GM21367 (cell line): Measurements from ENCODE around the gene NCAPD2.
"Not testable (repeated sequence)": the region's sequence is repeated elsewhere in the genome, so short reads cannot be mapped to it uniquely, and the experiment has no call there.

Experiments
- ATAC-seq: cut with Tn5 transposase; IDR thresholded peaks from one replicate; pipeline ENCODE4 v1.9.1; 2021; ENCODE audit not compliant: unreplicated experiment

NCAPD2 gene

GRCh38 chr12:6489449-6489848, 4.5 kb upstream of the NCAPD2 start:
- ATAC-seq, result no peak

GRCh38 chr12:6490673-6491072, 3.2 kb upstream of the NCAPD2 start:
- not testable (repeated sequence) for ATAC-seq

GRCh38 chr12:6492838-6493496, 935 bp upstream of the NCAPD2 start, which contains the start of gene MRPL51:
TSS of gene MRPL51 (minus strand) at chr12:6493262. CDS start at chr12:6493136, 126 bp downstream.
- peak; percentile 45 for ATAC-seq

GRCh38 chr12:6494258-6494743, 399 bp downstream of the NCAPD2 start:
- no peak for ATAC-seq

- ATAC-seq, result no peak
Measured at GRCh38 chr12:6494968-6495367, 1.1 kb downstream of the NCAPD2 start.

GRCh38 chr12:6497291-6497690, 3.4 kb downstream of the NCAPD2 start:
- ATAC-seq, result not testable (repeated sequence)

GRCh38 chr12:6500466-6500865, 6.6 kb downstream of the NCAPD2 start:
- ATAC-seq, result no peak

GRCh38 chr12:6507102-6507998, 13.4 kb downstream of the NCAPD2 start:
- ATAC-seq, result no peak

GRCh38 chr12:6508087-6508486, 14.2 kb downstream of the NCAPD2 start:
- ATAC-seq, result no peak

- no peak for ATAC-seq
Measured at GRCh38 chr12:6520186-6520585, 26.3 kb downstream of the NCAPD2 start.

- ATAC-seq, result no peak
Measured at GRCh38 chr12:6522193-6522592, 28.3 kb downstream of the NCAPD2 start.

GRCh38 chr12:6523708-6524107, 29.8 kb downstream of the NCAPD2 start:
- no peak for ATAC-seq

GRCh38 chr12:6524648-6525047, 30.7 kb downstream of the NCAPD2 start:
- ATAC-seq, result no peak

- no peak for ATAC-seq
Measured at GRCh38 chr12:6526201-6526600, 32.3 kb downstream of the NCAPD2 start.

- no peak for ATAC-seq
Measured at GRCh38 chr12:6526766-6527525, 33.0 kb downstream of the NCAPD2 start.

GRCh38 chr12:6527711-6528110, 33.8 kb downstream of the NCAPD2 start:
- no peak for ATAC-seq

GRCh38 chr12:6528539-6529235, 34.8 kb downstream of the NCAPD2 start:
- no peak for ATAC-seq

GRCh38 chr12:6529291-6529737, 35.4 kb downstream of the NCAPD2 start:
- ATAC-seq, result no peak

GRCh38 chr12:6530576-6531260, 36.8 kb downstream of the NCAPD2 start:
- no peak for ATAC-seq
